ENCODE results near the gene SLC6A17. TPM values are rescaled to one million over a fixed set of nuclear protein-coding genes. Genes with fewer than 3 reads are reported as not detected.

Gene SLC6A17
- total and polyA plus RNA-seq, 12 donors = 0.04 to 6.9 (median 1.4) TPM; not detected in 1

DNA sequence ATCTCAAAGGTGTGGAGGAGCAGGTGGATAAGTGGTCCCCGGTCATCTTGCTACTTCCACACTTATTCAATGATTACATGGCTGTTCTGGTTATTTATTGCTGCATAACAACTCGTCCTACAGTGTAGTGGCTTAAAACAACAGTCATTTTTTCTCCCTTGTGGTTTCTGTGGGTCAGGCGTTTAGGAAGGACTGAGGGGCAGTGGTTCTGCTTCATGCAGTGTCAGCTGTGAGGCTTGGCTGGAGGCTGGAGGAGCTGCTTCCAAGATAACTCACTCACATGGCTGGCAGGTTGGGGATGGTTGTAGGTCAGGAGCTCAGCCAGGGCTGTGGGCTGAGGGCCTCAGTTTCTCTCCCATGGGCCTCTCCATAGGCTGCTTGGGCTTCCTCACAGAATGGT, 5.9 kb upstream of the SLC6A17 start:
- Histone ChIP-seq H3K36me3 (replicated peaks in 1 of 2) (no peaks in the 10 kb centered on the region), H3K27me3 (peaks cover 32% of the 10 kb centered on the region), H3K9me3 (replicated peaks in 1 of 3) (no peaks in the 10 kb centered on the region), H3K27ac (no peak overlapping the region), H3K4me3 (no peak overlapping the region), H3K4me1 (replicated peaks in 1 of 2) (no peaks in the 10 kb centered on the region)
- no peak for DNase-seq
- 35 to 47% (median 39%) methylated on average over 2 to 3 of the region's 3 CpGs for WGBS, 4 donors
- TF ChIP-seq, protein P1, sequence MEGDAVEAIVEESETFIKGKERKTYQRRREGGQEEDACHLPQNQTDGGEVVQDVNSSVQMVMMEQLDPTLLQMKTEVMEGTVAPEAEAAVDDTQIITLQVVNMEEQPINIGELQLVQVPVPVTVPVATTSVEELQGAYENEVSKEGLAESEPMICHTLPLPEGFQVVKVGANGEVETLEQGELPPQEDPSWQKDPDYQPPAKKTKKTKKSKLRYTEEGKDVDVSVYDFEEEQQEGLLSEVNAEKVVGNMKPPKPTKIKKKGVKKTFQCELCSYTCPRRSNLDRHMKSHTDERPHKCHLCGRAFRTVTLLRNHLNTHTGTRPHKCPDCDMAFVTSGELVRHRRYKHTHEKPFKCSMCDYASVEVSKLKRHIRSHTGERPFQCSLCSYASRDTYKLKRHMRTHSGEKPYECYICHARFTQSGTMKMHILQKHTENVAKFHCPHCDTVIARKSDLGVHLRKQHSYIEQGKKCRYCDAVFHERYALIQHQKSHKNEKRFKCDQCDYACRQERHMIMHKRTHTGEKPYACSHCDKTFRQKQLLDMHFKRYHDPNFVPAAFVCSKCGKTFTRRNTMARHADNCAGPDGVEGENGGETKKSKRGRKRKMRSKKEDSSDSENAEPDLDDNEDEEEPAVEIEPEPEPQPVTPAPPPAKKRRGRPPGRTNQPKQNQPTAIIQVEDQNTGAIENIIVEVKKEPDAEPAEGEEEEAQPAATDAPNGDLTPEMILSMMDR (IDR thresholded peaks at IDR 0.05) = no peak
- no peak for TF ChIP-seq POLR2A (IDR thresholded peaks at IDR 0.05)
- intact Hi-C loops (cut with DNase I) = no loop called here

DNA sequence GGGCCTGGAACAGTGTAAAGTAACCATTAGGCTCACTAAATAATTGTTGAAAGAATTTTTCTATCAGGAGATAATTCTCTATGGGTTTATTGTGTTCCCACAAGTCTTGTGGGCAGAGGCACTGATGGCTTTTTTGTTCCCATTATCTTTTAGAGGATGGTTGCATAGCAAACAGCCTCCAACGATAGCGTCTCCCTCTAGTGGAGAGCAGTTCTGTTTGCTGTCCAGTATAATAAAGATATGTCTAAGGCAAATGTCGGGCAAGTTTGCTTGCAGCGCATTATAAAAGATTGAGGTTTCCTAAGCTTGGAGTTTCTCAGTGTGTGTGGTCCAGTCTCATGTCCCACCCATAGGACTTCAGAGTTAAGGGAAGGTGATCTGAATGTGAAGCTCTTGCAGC, 1.3 kb upstream of the SLC6A17 start:
- Histone ChIP-seq H3K4me1 (replicated peaks in 1 of 2) (peaks cover 6 to 11% of the 10 kb centered on the region in 2 donors), H3K9me3 (replicated peaks in 1 of 3) (no peaks in the 10 kb centered on the region)

DNA sequence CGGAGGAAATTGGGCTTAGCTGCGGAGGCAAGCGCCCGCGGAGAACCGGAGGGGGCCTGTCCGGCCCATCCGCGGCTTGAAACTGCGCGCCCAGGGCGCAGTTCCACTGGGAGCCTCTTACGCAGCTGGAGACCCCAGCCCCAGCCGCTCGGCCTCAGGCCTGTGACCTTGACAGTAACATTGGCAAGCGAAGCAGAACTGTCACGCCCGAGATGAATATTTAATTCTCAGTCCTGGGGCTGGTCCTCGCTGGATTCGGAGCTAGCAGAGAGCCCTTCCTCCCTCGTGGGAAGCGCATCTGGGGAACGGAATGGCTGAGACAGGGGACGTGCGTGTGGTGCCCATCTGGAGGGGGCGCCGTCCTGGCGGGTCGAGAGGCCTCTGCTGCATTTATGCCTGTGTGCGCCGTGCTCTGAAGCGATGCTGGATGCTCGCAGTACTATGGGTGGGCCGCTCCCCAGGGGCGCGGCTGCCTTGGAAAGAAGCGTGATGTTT, 928 bp downstream of the SLC6A17 start:
- DNase-seq = no peak
- Histone ChIP-seq H3K36me3 (replicated peaks in 1 of 2) (no peaks in the 10 kb centered on the region), H3K27ac (peak overlapping the region in 1 of 5 donors; percentile 81), H3K4me3 (peak overlapping the region in 1 of 4 donors; percentile 27), H3K27me3 (peaks cover 52% of the 10 kb centered on the region), H3K9me3 (replicated peaks in 1 of 3) (no peaks in the 10 kb centered on the region), H3K4me1 (replicated peaks in 1 of 2) (peaks cover 6 to 11% of the 10 kb centered on the region in 2 donors)
- 11 to 19% (median 13%) methylated on average over 19 to 37 of the region's 37 CpGs for WGBS, 4 donors
- intact Hi-C loops (cut with DNase I) = loop anchor here in 1 of 2 donors (5.0 kb wide), 1 partner anchor 49 kb away; no protein-coding TSS in a partner anchor
- TF ChIP-seq, protein P1 (IDR thresholded peaks at IDR 0.05) = no peak
- TF ChIP-seq POLR2A (IDR thresholded peaks at IDR 0.05) = no peak

More for the DNA sequence above, 1.3 kb upstream of the SLC6A17 start:
- intact Hi-C loops (cut with DNase I) = no loop called here
- no peak overlapping the region for H3K4me3 ChIP-seq
- DNase-seq = no peak
- no peak overlapping the region for H3K27ac ChIP-seq
- 52 to 69% (median 54%) methylated on average over 4 of the region's 4 CpGs for WGBS, 4 donors
- H3K36me3 ChIP-seq (replicated peaks in 1 of 2) = no peaks in the 10 kb centered on the region
- TF ChIP-seq, protein P1 (IDR thresholded peaks at IDR 0.05) = no peak
- TF ChIP-seq POLR2A (IDR thresholded peaks at IDR 0.05) = no peak
- H3K27me3 ChIP-seq = peaks cover 52% of the 10 kb centered on the region

DNA sequence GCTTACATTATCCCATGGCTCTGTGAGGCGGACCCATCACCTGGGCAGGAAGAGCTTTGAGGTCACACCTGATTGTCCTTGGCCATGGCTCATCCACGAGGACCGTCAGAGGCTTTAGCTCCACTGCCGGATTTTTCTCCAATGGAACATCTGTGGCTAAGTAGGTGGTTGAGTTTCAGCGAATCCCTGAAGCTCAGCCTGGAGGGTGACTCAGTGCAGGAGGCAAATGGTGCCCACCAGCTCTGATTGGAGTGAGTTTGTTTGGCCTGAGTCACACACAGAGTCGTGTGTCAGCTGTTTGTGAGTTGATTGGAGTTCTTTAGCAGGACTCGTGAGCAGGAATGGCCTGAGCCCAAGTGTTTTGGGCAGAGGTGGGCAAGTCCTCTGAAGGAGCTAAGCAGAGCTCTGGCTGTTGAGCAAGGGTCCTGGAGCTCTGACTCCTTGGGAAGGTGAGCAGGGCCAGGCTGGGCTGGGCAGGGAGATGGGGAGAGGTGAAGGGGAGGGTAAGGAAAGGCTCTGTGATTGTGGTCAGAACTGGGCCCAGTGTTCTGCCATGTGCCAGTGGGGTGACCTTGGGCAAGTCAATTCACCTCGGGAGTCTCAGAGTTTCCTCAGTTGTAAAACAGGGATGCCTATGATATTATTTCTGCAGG, 2.0 kb downstream of the SLC6A17 start:
- Histone ChIP-seq H3K36me3 (replicated peaks in 1 of 2) (no peaks in the 10 kb centered on the region), H3K27ac (peak overlapping the region in 1 of 5 donors; percentile 12), H3K4me1 (replicated peaks in 1 of 2) (peaks cover 6 to 11% of the 10 kb centered on the region in 2 donors), H3K27me3 (peaks cover 49% of the 10 kb centered on the region), H3K4me3 (no peak overlapping the region), H3K9me3 (replicated peaks in 1 of 3) (no peaks in the 10 kb centered on the region)
- intact Hi-C loops (cut with DNase I) = loop anchor here in 1 of 2 donors (5.0 kb wide), 1 partner anchor 50 kb away; no protein-coding TSS in a partner anchor
- TF ChIP-seq, protein P1 (IDR thresholded peaks at IDR 0.05) = no peak
- no peak for DNase-seq
- 51 to 67% (median 61%) methylated on average over 7 to 8 of the region's 8 CpGs for WGBS, 4 donors

Measured in adrenal gland (tissue), 12 donors.